ENCODE measurements around the gene QRSL1. TPM values are rescaled to one million over a fixed set of nuclear protein-coding genes. Genes with fewer than 3 reads are reported as not detected.

The QRSL1 gene
- total RNA-seq, 1 donor from 2014 or later: 22.6 TPM

- Histone ChIP-seq H3K36me3 (ENCODE audit: control insufficient read depth, insufficient read depth, low read length) (no peaks in the 10 kb centered on the region), H3K27me3 (ENCODE audit: control insufficient read depth, insufficient read depth, low read length) (no peaks in the 10 kb centered on the region), H3K4me3 (ENCODE audit: low read depth, low read length) (no peak overlapping the region)
- DNase-seq (ENCODE audit: low read depth) (no peak), FAIRE-seq (peak; percentile 13)
- TF ChIP-seq CTCF (IDR thresholded peaks at IDR 0.05; ENCODE audit: insufficient read depth, low read length, severe bottlenecking): no peak
These were observed 16.5 kb upstream of the QRSL1 start for GRCh38 chr6:106612671-106613416.

GRCh38 chr6:106613590-106613989 is 15.8 kb upstream of the QRSL1 start:
- H3K4me3 ChIP-seq (ENCODE audit: low read depth, low read length): no peak overlapping the region
- TF ChIP-seq CTCF (IDR thresholded peaks at IDR 0.05; ENCODE audit: insufficient read depth, low read length, severe bottlenecking): no peak
- H3K27me3 ChIP-seq (ENCODE audit: control insufficient read depth, insufficient read depth, low read length): no peaks in the 10 kb centered on the region
- DNase-seq (ENCODE audit: low read depth) (no peak), FAIRE-seq (no peak)
- no peaks in the 10 kb centered on the region for H3K36me3 ChIP-seq (ENCODE audit: control insufficient read depth, insufficient read depth, low read length)

GRCh38 chr6:106614166-106614565 is 15.2 kb upstream of the QRSL1 start:
- FAIRE-seq (no peak), DNase-seq (ENCODE audit: low read depth) (no peak)
- Histone ChIP-seq H3K27me3 (ENCODE audit: control insufficient read depth, insufficient read depth, low read length) (no peaks in the 10 kb centered on the region), H3K36me3 (ENCODE audit: control insufficient read depth, insufficient read depth, low read length) (peaks cover 1% of the 10 kb centered on the region), H3K4me3 (ENCODE audit: low read depth, low read length) (no peak overlapping the region)
- TF ChIP-seq CTCF (IDR thresholded peaks at IDR 0.05; ENCODE audit: insufficient read depth, low read length, severe bottlenecking): no peak

GRCh38 chr6:106614592-106615257 is 14.7 kb upstream of the QRSL1 start:
- no peak for DNase-seq (ENCODE audit: low read depth)
- TF ChIP-seq CTCF (IDR thresholded peaks at IDR 0.05; ENCODE audit: insufficient read depth, low read length, severe bottlenecking): no peak
- no peak for FAIRE-seq

GRCh38 chr6:106617302-106617701 is 12.1 kb upstream of the QRSL1 start:
- no peak for FAIRE-seq

More at GRCh38 chr6:106614592-106615257, 14.7 kb upstream of the QRSL1 start:
- no peak overlapping the region for H3K4me3 ChIP-seq (ENCODE audit: low read depth, low read length)
- H3K36me3 ChIP-seq (ENCODE audit: control insufficient read depth, insufficient read depth, low read length): peaks cover 1% of the 10 kb centered on the region
- H3K27me3 ChIP-seq (ENCODE audit: control insufficient read depth, insufficient read depth, low read length): no peaks in the 10 kb centered on the region

More at GRCh38 chr6:106617302-106617701, 12.1 kb upstream of the QRSL1 start:
- Histone ChIP-seq H3K4me3 (ENCODE audit: low read depth, low read length) (no peak overlapping the region), H3K36me3 (ENCODE audit: control insufficient read depth, insufficient read depth, low read length) (peaks cover 1% of the 10 kb centered on the region), H3K27me3 (ENCODE audit: control insufficient read depth, insufficient read depth, low read length) (no peaks in the 10 kb centered on the region)
- DNase-seq (ENCODE audit: low read depth): no peak
- no peak for TF ChIP-seq CTCF (IDR thresholded peaks at IDR 0.05; ENCODE audit: insufficient read depth, low read length, severe bottlenecking)

Measured in bronchial epithelial cell (primary cell).